Tibial nerve (tissue), 3 donors: ENCODE results near the gene LIPN.

Source experiments
- CTCF ChIP-seq, 5 experiments: fragments of 200-600 bp in 3 of 5; fragments of 450-650 bp in 2 of 5; sonication (generic) in 3 of 5; IDR thresholded peaks; one replicate each; pipeline ENCODE4 v1.5.1; 2016 to 2019; ENCODE audit warnings: antibody characterized with exemption in 5 of 5, mild to moderate bottlenecking in 3 of 5, moderate library complexity in 2 of 5
- POLR2A ChIP-seq, 2 donors: fragments of 450-650 bp; IDR thresholded peaks; one replicate each; pipeline ENCODE4 v1.6.1; 2017; ENCODE audit warnings: antibody characterized with exemption in 2 of 2, mild to moderate bottlenecking in 2 of 2, moderate library complexity in 2 of 2

- no peak for TF ChIP-seq CTCF (IDR thresholded peaks at IDR 0.05)
- no peak for TF ChIP-seq POLR2A (IDR thresholded peaks at IDR 0.05)
Observed at GRCh38 chr10:88805924-88806323, 46.1 kb downstream of the LIPN start.
